ENCODE results near the gene KRT74.
"Not testable (repeated sequence)": the region's sequence is repeated elsewhere in the genome, so short reads cannot be mapped to it uniquely, and the experiment has no call there.

KRT74 gene

DNA sequence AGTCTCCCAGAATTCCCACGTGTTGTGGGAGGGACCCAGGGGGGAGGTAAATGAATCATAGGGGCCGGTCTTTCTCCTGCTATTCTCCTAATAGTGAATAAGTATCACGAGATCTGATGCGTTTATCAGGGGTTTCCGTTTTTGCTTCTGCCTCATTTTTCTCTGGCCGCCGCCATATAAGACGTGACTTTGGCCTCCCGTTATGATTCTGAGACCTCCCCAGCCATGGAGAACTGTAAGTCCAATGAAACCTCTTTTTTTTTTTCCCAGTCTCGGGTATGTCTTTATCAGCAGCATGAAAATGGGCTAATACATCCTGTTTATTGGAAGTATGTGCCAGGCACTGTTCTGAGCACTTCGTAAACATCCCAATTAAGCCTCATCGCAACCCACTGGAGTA is 26.8 kb upstream of the KRT74 start:
- no peak for DNase-seq (ENCODE audit: low read depth, low spot score)
- CTCF ChIA-PET = no interaction called here
- H3K4me3 ChIP-seq (ENCODE audit: low read depth, low read length) = no peak overlapping the region
- TF ChIP-seq, protein P1, sequence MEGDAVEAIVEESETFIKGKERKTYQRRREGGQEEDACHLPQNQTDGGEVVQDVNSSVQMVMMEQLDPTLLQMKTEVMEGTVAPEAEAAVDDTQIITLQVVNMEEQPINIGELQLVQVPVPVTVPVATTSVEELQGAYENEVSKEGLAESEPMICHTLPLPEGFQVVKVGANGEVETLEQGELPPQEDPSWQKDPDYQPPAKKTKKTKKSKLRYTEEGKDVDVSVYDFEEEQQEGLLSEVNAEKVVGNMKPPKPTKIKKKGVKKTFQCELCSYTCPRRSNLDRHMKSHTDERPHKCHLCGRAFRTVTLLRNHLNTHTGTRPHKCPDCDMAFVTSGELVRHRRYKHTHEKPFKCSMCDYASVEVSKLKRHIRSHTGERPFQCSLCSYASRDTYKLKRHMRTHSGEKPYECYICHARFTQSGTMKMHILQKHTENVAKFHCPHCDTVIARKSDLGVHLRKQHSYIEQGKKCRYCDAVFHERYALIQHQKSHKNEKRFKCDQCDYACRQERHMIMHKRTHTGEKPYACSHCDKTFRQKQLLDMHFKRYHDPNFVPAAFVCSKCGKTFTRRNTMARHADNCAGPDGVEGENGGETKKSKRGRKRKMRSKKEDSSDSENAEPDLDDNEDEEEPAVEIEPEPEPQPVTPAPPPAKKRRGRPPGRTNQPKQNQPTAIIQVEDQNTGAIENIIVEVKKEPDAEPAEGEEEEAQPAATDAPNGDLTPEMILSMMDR (IDR thresholded peaks at IDR 0.05; ENCODE audit: insufficient read depth, low read length, missing control alignments) = no peak
- POLR2A ChIA-PET = no interaction called here

DNA sequence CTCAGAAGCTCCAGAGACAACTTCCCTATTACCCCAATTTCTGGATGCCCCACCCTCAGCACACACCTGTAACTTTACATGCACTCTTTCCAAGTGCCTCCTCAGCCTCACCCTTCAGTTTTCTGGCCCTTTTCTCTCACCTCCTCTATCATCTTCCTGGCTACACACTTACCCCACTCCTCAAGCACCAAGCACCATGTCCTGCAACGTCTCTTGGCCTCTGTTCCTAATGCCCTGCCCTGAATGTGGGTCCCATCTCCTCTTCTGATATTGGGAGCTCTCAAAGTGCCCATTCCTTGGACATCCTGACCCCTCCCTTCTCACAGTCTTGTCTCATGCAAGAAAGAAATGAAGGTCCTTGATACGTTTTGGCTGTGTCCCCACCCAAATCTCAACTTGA is 26.4 kb upstream of the KRT74 start:
- ChIA-PET CTCF (interaction anchor here (0.8 kb wide), 1 partner anchor 265 kb away, joined by 3 read pairs; no protein-coding TSS in a partner anchor), POLR2A (no interaction called here)
- no peak overlapping the region for H3K4me3 ChIP-seq (ENCODE audit: low read depth, low read length)
- TF ChIP-seq, protein P1 (IDR thresholded peaks at IDR 0.05; ENCODE audit: insufficient read depth, low read length, missing control alignments) = no peak
- no peak for DNase-seq (ENCODE audit: low read depth, low spot score)

DNA sequence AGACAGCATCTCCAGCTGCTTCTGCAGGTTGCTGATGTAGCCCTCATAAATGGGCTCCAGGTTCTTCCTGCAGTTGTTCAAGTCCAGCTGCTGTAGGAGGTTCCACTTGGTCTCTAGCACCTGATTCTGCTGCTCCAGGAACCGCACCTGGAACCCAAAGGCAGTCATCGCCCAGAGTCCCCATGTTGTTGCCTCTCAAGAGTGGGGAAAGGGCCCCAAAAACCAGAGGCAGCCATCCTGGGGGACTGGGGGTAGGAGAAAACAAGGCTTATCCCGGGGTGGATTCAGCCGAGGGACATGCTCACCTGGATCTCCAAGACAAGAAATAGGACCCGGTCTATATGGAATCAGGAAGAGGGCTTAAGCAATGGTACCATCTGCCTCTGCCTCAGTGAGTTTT is 25.3 kb upstream of the KRT74 start:
- TF ChIP-seq, protein P1 (IDR thresholded peaks at IDR 0.05; ENCODE audit: insufficient read depth, low read length, missing control alignments) = no peak
- CTCF ChIA-PET = interaction anchor here (0.8 kb wide), 1 partner anchor 267 kb away, joined by 3 read pairs; no protein-coding TSS in a partner anchor
- POLR2A ChIA-PET = no interaction called here
- H3K4me3 ChIP-seq (ENCODE audit: low read depth, low read length) = no peak overlapping the region
- no peak for DNase-seq (ENCODE audit: low read depth, low spot score)

DNA sequence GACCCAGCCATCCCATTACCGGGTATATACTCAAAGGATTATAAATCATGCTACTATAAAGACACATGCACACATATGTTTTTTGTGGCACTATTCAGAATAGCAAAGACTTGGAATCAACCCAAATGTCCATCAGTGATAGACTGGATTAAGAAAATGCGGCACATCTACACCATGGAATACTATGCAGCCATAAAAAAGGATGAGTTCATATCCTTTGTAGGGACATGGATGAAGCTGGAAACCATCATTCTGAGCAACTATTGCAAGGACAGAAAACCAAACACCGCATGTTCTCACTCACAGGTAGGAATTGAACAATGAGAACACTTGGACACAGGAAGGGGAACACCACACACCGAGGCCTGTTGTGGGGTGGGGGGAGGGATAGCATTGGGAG is 20.6 kb upstream of the KRT74 start:
- CTCF ChIA-PET = interaction anchor here (1.7 to 23.1 kb wide), 4 partner anchors 9 to 280 kb away, joined by 4 to 951 read pairs (median 14); no protein-coding TSS in a partner anchor
- DNase-seq (ENCODE audit: low read depth, low spot score); H3K4me3 ChIP-seq (ENCODE audit: low read depth, low read length); POLR2A ChIA-PET: not testable (repeated sequence)

DNA sequence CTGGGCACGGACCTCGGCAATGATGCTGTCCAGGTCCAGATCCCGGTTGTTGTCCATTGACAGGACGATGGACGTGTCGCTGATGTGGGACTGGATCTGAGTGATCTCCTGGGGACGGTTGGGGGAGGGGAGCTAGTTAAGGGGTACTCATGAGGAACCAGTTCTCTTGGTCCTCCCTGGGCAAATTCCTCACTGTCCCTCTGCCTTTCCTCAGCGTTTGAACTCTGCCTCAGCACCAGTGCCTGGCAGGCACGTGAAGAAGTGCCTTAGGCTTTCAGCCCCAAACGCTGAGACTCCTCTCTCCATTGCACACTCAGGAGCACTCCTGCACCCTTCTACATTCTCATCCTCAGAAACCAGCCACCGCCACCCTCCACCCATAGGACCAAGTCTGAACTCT is 17.9 kb upstream of the KRT74 start:
- ChIA-PET CTCF (interaction anchor here (1.3 to 23.1 kb wide), 3 partner anchors 9 to 390 kb away, joined by 3 to 951 read pairs (median 18); no protein-coding TSS in a partner anchor), POLR2A (no interaction called here)
- H3K4me3 ChIP-seq (ENCODE audit: low read depth, low read length) = no peak overlapping the region
- TF ChIP-seq, protein P1 (IDR thresholded peaks at IDR 0.05; ENCODE audit: insufficient read depth, low read length, missing control alignments) = no peak
- DNase-seq (ENCODE audit: low read depth, low spot score) = no peak

DNA sequence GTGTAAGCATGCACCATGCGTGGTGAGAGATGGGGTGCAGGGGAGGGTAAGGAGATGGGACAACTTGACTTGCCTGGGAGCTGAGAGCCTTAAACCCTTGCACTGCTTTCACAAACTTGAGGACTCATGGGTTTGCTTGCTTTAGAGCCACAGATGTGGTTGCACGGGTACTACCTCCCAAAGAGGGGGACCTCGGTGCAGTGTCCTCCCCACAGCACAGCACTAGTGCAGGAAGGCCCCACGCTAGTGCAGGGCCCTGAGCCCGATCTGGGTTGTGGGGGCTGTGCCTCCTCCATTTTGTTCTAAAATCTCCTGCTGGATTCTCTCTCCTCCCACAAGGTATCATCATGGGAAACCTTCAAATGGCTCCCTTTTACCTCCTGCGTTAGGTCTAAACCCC is 16.4 kb upstream of the KRT74 start:
- DNase-seq (ENCODE audit: low read depth, low spot score) = no peak
- no peak overlapping the region for H3K4me3 ChIP-seq (ENCODE audit: low read depth, low read length)
- CTCF ChIA-PET = interaction anchor here (1.0 to 23.1 kb wide), 2 partner anchors 218 to 284 kb away, joined by 4 to 951 read pairs; no protein-coding TSS in a partner anchor
- TF ChIP-seq, protein P1 (IDR thresholded peaks at IDR 0.05; ENCODE audit: insufficient read depth, low read length, missing control alignments) = no peak
- POLR2A ChIA-PET = no interaction called here

DNA sequence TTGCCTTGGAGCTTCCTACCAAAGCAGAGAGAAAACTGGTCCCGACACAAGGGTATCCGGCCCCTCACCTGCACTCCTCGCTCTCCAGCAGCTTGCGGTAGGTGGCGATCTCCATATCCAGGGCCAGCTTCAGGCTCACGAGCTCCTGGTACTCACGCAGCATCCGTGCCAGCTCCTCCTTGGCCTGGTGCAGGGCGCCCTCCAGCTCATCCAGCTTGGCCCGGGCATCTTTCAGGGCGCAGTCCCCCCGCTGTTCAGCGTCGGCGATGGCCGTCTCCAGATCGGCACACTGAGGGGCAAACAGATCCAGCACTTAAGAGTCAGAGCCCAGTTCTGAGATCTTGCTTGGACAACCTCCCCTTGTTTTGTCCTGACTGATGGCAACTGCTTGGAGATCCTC is 13.9 kb upstream of the KRT74 start:
- DNase-seq (ENCODE audit: low read depth, low spot score) = no peak
- ChIA-PET POLR2A (no interaction called here), CTCF (interaction anchor here (1.4 to 23.1 kb wide), 3 partner anchors 9 to 287 kb away, joined by 4 to 951 read pairs (median 5); no protein-coding TSS in a partner anchor)
- TF ChIP-seq, protein P1 (IDR thresholded peaks at IDR 0.05; ENCODE audit: insufficient read depth, low read length, missing control alignments) = no peak
- no peak overlapping the region for H3K4me3 ChIP-seq (ENCODE audit: low read depth, low read length)
